Endothelial cell (in vitro differentiated cells): ENCODE results near the gene CDRT4. TPM values are rescaled to one million over a fixed set of nuclear protein-coding genes. Genes with fewer than 3 reads are reported as not detected.

Source experiments
- DNase-seq: peaks from one replicate; pipeline ENCODE4 v3.0.0; 2021; ENCODE audit warnings: low spot score
- H3K27ac Mint-ChIP-seq: one replicate; pipeline ENCODE4 v1.8.0; 2021; ENCODE audit warnings: mixed read lengths, inconsistent platforms; ENCODE audit not compliant: unreplicated experiment
- H3K27me3 Mint-ChIP-seq: one replicate; pipeline ENCODE4 v1.8.0; 2021; ENCODE audit warnings: mild to moderate bottlenecking, moderate library complexity, mixed read lengths, inconsistent platforms; ENCODE audit not compliant: unreplicated experiment
- H3K36me3 Mint-ChIP-seq: one replicate; pipeline ENCODE4 v1.8.0; 2021; ENCODE audit warnings: mild to moderate bottlenecking, low read depth, mixed read lengths, inconsistent platforms; ENCODE audit not compliant: unreplicated experiment
- H3K4me1 Mint-ChIP-seq: one replicate; pipeline ENCODE4 v1.8.0; 2021; ENCODE audit warnings: mild to moderate bottlenecking, mixed read lengths, inconsistent platforms; ENCODE audit not compliant: unreplicated experiment
- H3K4me3 Mint-ChIP-seq: one replicate; pipeline ENCODE4 v1.8.0; 2021; ENCODE audit warnings: mild to moderate bottlenecking, mixed read lengths, inconsistent platforms; ENCODE audit not compliant: unreplicated experiment
- H3K9me3 Mint-ChIP-seq: one replicate; pipeline ENCODE4 v1.8.0; 2021; ENCODE audit warnings: mixed read lengths, inconsistent platforms; ENCODE audit not compliant: unreplicated experiment
- CTCF ChIP-seq: fragments of 200-600 bp; sonication (generic); IDR thresholded peaks from one replicate; pipeline ENCODE4 v1.5.0; 2021; ENCODE audit warnings: antibody characterized with exemption; ENCODE audit not compliant: unreplicated experiment
- total RNA-seq: library from RNA; stranded (reverse); fragmentation: NEBNext Ultra II Directional; extraction: Animal tissue kit (Norgen Biotek cat#: 25700); gene quantifications from one replicate; pipeline ENCODE4 v1.2.1, GENCODE V29; 2021; ENCODE audit not compliant: unreplicated experiment

The CDRT4 gene
- total RNA-seq, 1 donor from 2014 or later: 11.7 TPM

- peaks cover 13% of the 10 kb centered on the region for H3K4me1 Mint-ChIP-seq
- TF ChIP-seq CTCF: no peak
- peaks cover 5% of the 10 kb centered on the region for H3K36me3 Mint-ChIP-seq
- no peaks in the 10 kb centered on the region for H3K9me3 Mint-ChIP-seq
- H3K4me3 Mint-ChIP-seq: no peak overlapping the region
- peaks cover 2% of the 10 kb centered on the region for H3K27me3 Mint-ChIP-seq
- no peak overlapping the region for H3K27ac Mint-ChIP-seq
- DNase-seq: no peak
Observed at GRCh38 chr17:15462976-15463772, 4.2 kb downstream of the CDRT4 start.

- peaks cover 5% of the 10 kb centered on the region for H3K27me3 Mint-ChIP-seq
- H3K9me3 Mint-ChIP-seq: no peaks in the 10 kb centered on the region
- DNase-seq: no peak
- no peak for TF ChIP-seq CTCF
- peaks cover 28% of the 10 kb centered on the region for H3K36me3 Mint-ChIP-seq
- peak overlapping the region; percentile 84 for H3K27ac Mint-ChIP-seq
- H3K4me1 Mint-ChIP-seq: peaks cover 31% of the 10 kb centered on the region
- H3K4me3 Mint-ChIP-seq: no peak overlapping the region
Observed at GRCh38 chr17:15457723-15458094, 9.7 kb downstream of the CDRT4 start.

GRCh38 chr17:15456972-15457722 is 10.3 kb downstream of the CDRT4 start:
- Mint-ChIP-seq H3K27ac (peak overlapping the region; percentile 84), H3K9me3 (no peaks in the 10 kb centered on the region), H3K4me3 (no peak overlapping the region), H3K36me3 (peaks cover 28% of the 10 kb centered on the region), H3K4me1 (peaks cover 31% of the 10 kb centered on the region), H3K27me3 (peaks cover 5% of the 10 kb centered on the region)
- TF ChIP-seq CTCF: no peak
- no peak for DNase-seq

- H3K27ac Mint-ChIP-seq: peak overlapping the region; percentile 84
- peaks cover 3% of the 10 kb centered on the region for H3K27me3 Mint-ChIP-seq
- peaks cover 28% of the 10 kb centered on the region for H3K36me3 Mint-ChIP-seq
- no peak for DNase-seq
- no peak for TF ChIP-seq CTCF
- no peaks in the 10 kb centered on the region for H3K9me3 Mint-ChIP-seq
- no peak overlapping the region for H3K4me3 Mint-ChIP-seq
- peaks cover 31% of the 10 kb centered on the region for H3K4me1 Mint-ChIP-seq
Observed at GRCh38 chr17:15456496-15456895, 10.9 kb downstream of the CDRT4 start.

GRCh38 chr17:15454346-15454745 is 13.1 kb downstream of the CDRT4 start:
- H3K4me1 Mint-ChIP-seq: peaks cover 24% of the 10 kb centered on the region
- DNase-seq: no peak
- H3K4me3 Mint-ChIP-seq: peak overlapping the region; percentile 51
- no peak for TF ChIP-seq CTCF
- H3K9me3 Mint-ChIP-seq: no peaks in the 10 kb centered on the region
- H3K27me3 Mint-ChIP-seq: peaks cover 3% of the 10 kb centered on the region
- peaks cover 27% of the 10 kb centered on the region for H3K36me3 Mint-ChIP-seq
- H3K27ac Mint-ChIP-seq: no peak overlapping the region
